H1 (cell line): ENCODE data around the gene SEMA6D. TPM values are rescaled to one million over a fixed set of nuclear protein-coding genes. Genes with fewer than 3 reads are reported as not detected.
A peak's percentile ranks its signal among the peaks of the same experiment; 100 is the strongest.

Experiments
- CTCF ChIA-PET: fragments of 300-600 bp; sonication (Branson Sonifier 250); formaldehyde crosslinking; loops from one replicate; lab custom pipeline; 2021; ENCODE audit not compliant: partially characterized antibody; lab: Charles Lee
- POLR2A ChIA-PET: fragments of 300-600 bp; sonication (Branson Sonifier 250); formaldehyde crosslinking; loops from one replicate; lab custom pipeline; 2021; ENCODE audit warnings: inconsistent platforms; ENCODE audit not compliant: partially characterized antibody; lab: Charles Lee
- DNase-seq, 2 experiments: peaks; one replicate each; pipeline versions ENCODE4 v3.0.0 to v3.0.0-alpha.2; 2010 to 2022; ENCODE audit warnings: low spot score in 2 of 2, low read depth in 1 of 2, mixed read lengths in 1 of 2
- FAIRE-seq: peaks from 2 replicates; lab custom pipeline; 2011; peaks lifted over from hg19 to GRCh38; lab: Jason Lieb, UNC
- H2AFZ ChIP-seq: 2 replicates; pipeline ENCODE4 v1.8.1; 2012; ENCODE audit warnings: low read length, inconsistent platforms
- H2AK5ac ChIP-seq: 2 replicates; pipeline ENCODE4 v1.6.1; 2013; ENCODE audit warnings: low read depth, low read length
- H2BK120ac ChIP-seq: replicated peaks from 2 replicates; pipeline ENCODE3; 2013; ENCODE audit warnings: low read depth, low read length, inconsistent platforms
- H2BK12ac ChIP-seq: 2 replicates; pipeline ENCODE4 v1.6.1; 2013; ENCODE audit warnings: low read depth, low read length
- H2BK15ac ChIP-seq: 2 replicates; pipeline ENCODE4 v1.6.1; 2013; ENCODE audit warnings: low read length
- H2BK20ac ChIP-seq: 2 replicates; pipeline ENCODE4 v1.6.1; 2013; ENCODE audit warnings: low read length
- H2BK5ac ChIP-seq: 2 replicates; pipeline ENCODE4 v1.6.1; 2013; ENCODE audit warnings: low read depth, low read length
- H3K14ac ChIP-seq: 2 replicates; pipeline ENCODE4 v1.6.1; 2013; ENCODE audit warnings: inconsistent platforms; ENCODE audit not compliant: insufficient read length
- H3K18ac ChIP-seq: 2 replicates; pipeline ENCODE4 v1.6.1; 2013; ENCODE audit warnings: low read length; ENCODE audit errors: extremely low read depth
- H3K23ac ChIP-seq: 2 replicates; pipeline ENCODE4 v1.6.1; 2013; ENCODE audit warnings: inconsistent platforms; ENCODE audit not compliant: insufficient read length
- H3K23me2 ChIP-seq: 2 replicates; pipeline ENCODE4 v1.6.1; 2013; ENCODE audit warnings: low read depth, low read length
- H3K27ac ChIP-seq: 2 replicates; pipeline ENCODE4 v1.6.1; 2011; ENCODE audit warnings: low read depth, low read length, inconsistent platforms
- H3K27me3 ChIP-seq, 4 experiments: replicated peaks in 1 of 4; 1 replicate in 1 of 4; 2 replicates in 3 of 4; pipeline versions ENCODE4 v1.6.1 to v1.8.1; 2011 to 2013; ENCODE audit warnings: low read length in 3 of 4, mild to moderate bottlenecking in 3 of 4, inconsistent platforms in 2 of 4, mixed read lengths in 2 of 4, moderate library complexity in 1 of 4; ENCODE audit not compliant: control insufficient read depth in 3 of 4, insufficient read depth in 3 of 4; ENCODE audit errors: extremely low read depth in 1 of 4
- H3K36me3 ChIP-seq, 4 experiments: 2 replicates each; pipeline versions ENCODE4 v1.6.1 to v1.8.1; 2011 to 2013; ENCODE audit warnings: mild to moderate bottlenecking in 4 of 4, low read length in 3 of 4, moderate library complexity in 2 of 4, control low read depth in 1 of 4, inconsistent platforms in 1 of 4; ENCODE audit not compliant: insufficient read depth in 4 of 4, control insufficient read depth in 2 of 4
- H3K4ac ChIP-seq: replicated peaks from 2 replicates; pipeline ENCODE3; 2013; ENCODE audit warnings: low read length, low read depth, mixed read lengths, inconsistent platforms; ENCODE audit not compliant: insufficient read length
- H3K4me1 ChIP-seq, 4 experiments: replicated peaks in 1 of 4; 1 replicate in 1 of 4; 2 replicates in 3 of 4; pipeline versions ENCODE4 v1.6.1 to v1.8.1; 2011 to 2013; ENCODE audit warnings: low read length in 3 of 4, inconsistent platforms in 2 of 4, mixed read lengths in 1 of 4; ENCODE audit not compliant: insufficient read depth in 4 of 4, control insufficient read depth in 3 of 4
- H3K4me2 ChIP-seq, 2 experiments: 2 replicates each; pipeline versions ENCODE4 v1.6.1 to v1.8.1; 2011 to 2013; ENCODE audit warnings: low read depth in 2 of 2, low read length in 2 of 2, control low read depth in 1 of 2, inconsistent platforms in 1 of 2, mild to moderate bottlenecking in 1 of 2; ENCODE audit not compliant: insufficient read depth in 1 of 2
- H3K4me3 ChIP-seq, 4 experiments: fragments of 200-600, 300-600 bp in 1 of 4; sonication (generic), shearing (Covaris generic), sonication (Bioruptor Twin) in 1 of 4; 2 replicates each; pipeline versions ENCODE4 v1.5.1 to v1.8.1; 2011 to 2016; ENCODE audit warnings: low read length in 4 of 4, low read depth in 3 of 4, control low read depth in 2 of 4, inconsistent platforms in 2 of 4, mild to moderate bottlenecking in 2 of 4, mixed read lengths in 1 of 4, moderate library complexity in 1 of 4; ENCODE audit not compliant: insufficient read depth in 2 of 4; ENCODE audit errors: extremely low read depth in 1 of 4
- H3K56ac ChIP-seq: replicated peaks from 2 replicates; pipeline ENCODE3; 2013; ENCODE audit warnings: low read depth, mild to moderate bottlenecking, mixed read lengths, low read length, inconsistent platforms; ENCODE audit not compliant: insufficient read length
- H3K79me1 ChIP-seq: 2 replicates; pipeline ENCODE4 v1.6.1; 2013; ENCODE audit warnings: low read depth, low read length, control low read depth
- H3K79me2 ChIP-seq, 2 experiments: 2 replicates each; pipeline versions ENCODE4 v1.6.1 to v1.8.1; 2012 to 2013; ENCODE audit warnings: low read length in 2 of 2, mild to moderate bottlenecking in 2 of 2, inconsistent platforms in 1 of 2; ENCODE audit not compliant: insufficient read depth in 2 of 2, control insufficient read depth in 1 of 2
- H3K9ac ChIP-seq, 4 experiments: replicated peaks in 1 of 4; 1 replicate in 1 of 4; 2 replicates in 3 of 4; pipeline versions ENCODE4 v1.6.1 to v1.8.1; 2011 to 2013; ENCODE audit warnings: low read depth in 3 of 4, low read length in 3 of 4, control low read depth in 2 of 4, mild to moderate bottlenecking in 2 of 4, moderate library complexity in 2 of 4, inconsistent platforms in 1 of 4; ENCODE audit errors: extremely low read depth in 1 of 4
- H3K9me3 ChIP-seq, 2 experiments: 2 replicates each; pipeline versions ENCODE4 v1.6.1 to v1.8.1; 2012 to 2013; ENCODE audit warnings: mild to moderate bottlenecking in 2 of 2, moderate library complexity in 2 of 2, control low read depth in 1 of 2, inconsistent platforms in 1 of 2, low read depth in 1 of 2, low read length in 1 of 2, mixed read lengths in 1 of 2; ENCODE audit not compliant: insufficient read depth in 2 of 2
- H4K20me1 ChIP-seq, 2 experiments: replicated peaks in 1 of 2; 2 replicates each; pipeline versions ENCODE3 to v1.8.1; 2011 to 2013; ENCODE audit warnings: inconsistent platforms in 2 of 2, low read length in 2 of 2, mild to moderate bottlenecking in 1 of 2; ENCODE audit not compliant: insufficient read depth in 2 of 2, control insufficient read depth in 1 of 2
- H4K5ac ChIP-seq: 2 replicates; pipeline ENCODE4 v1.6.1; 2013; ENCODE audit warnings: low read length, low read depth, mixed read lengths, inconsistent platforms; ENCODE audit not compliant: insufficient read length
- H4K8ac ChIP-seq: 2 replicates; pipeline ENCODE4 v1.8.0; 2013; ENCODE audit warnings: mild to moderate bottlenecking, moderate library complexity, low read length, inconsistent platforms; ENCODE audit not compliant: insufficient read depth; ENCODE audit errors: extremely low read depth
- H4K91ac ChIP-seq: replicated peaks from 2 replicates; pipeline ENCODE3; 2013; ENCODE audit warnings: low read length, mixed read lengths, inconsistent platforms; ENCODE audit not compliant: insufficient read length
- BCL11A ChIP-seq, 2 experiments: IDR thresholded peaks; one replicate each; pipeline ENCODE4 v1.6.1; 2011; ENCODE audit warnings: low read depth in 2 of 2, low read length in 2 of 2, mild to moderate bottlenecking in 2 of 2
- CTBP2 ChIP-seq: IDR thresholded peaks from 2 replicates; pipeline ENCODE4 v1.7.0; 2011; ENCODE audit warnings: borderline replicate concordance, mild to moderate bottlenecking, moderate library complexity, mixed read lengths, low read length; ENCODE audit not compliant: insufficient read depth, insufficient read length
- EP300 ChIP-seq, 2 experiments: IDR thresholded peaks; 1 replicate in 1 of 2; 2 replicates in 1 of 2; pipeline ENCODE4 v1.6.1; 2011 to 2012; ENCODE audit warnings: low read depth in 2 of 2, low read length in 2 of 2, mild to moderate bottlenecking in 2 of 2, borderline replicate concordance in 1 of 2, inconsistent platforms in 1 of 2, moderate library complexity in 1 of 2
- EZH2 ChIP-seq: fragments of 200-600 bp; sonication (generic); IDR thresholded peaks from 2 replicates; pipeline ENCODE4 v1.7.1; 2012; ENCODE audit warnings: low read depth, mild to moderate bottlenecking, moderate library complexity, low read length, inconsistent platforms; ENCODE audit not compliant: severe bottlenecking
- GTF2F1 ChIP-seq: IDR thresholded peaks from 2 replicates; pipeline ENCODE4 v1.6.1; 2012; ENCODE audit warnings: low read depth, low read length, improper control_type of control experiment, borderline replicate concordance
- JUN ChIP-seq: IDR thresholded peaks from 2 replicates; pipeline ENCODE4 v1.6.1; 2011; ENCODE audit warnings: low read depth, mild to moderate bottlenecking, improper control_type of control experiment, low read length
- PHF8 ChIP-seq: fragments of 200-600 bp; sonication (generic); conservative IDR thresholded peaks from 2 replicates; pipeline ENCODE4 v1.7.1; 2012; ENCODE audit warnings: low read depth, mild to moderate bottlenecking, inconsistent platforms, low read length, moderate library complexity
- POLR2AphosphoS5 ChIP-seq: IDR thresholded peaks from 2 replicates; pipeline ENCODE4 v1.6.1; 2011; ENCODE audit warnings: low read depth, low read length
- POU5F1 ChIP-seq: IDR thresholded peaks from 2 replicates; pipeline ENCODE4 v1.6.1; 2011; ENCODE audit warnings: low read depth, mild to moderate bottlenecking, low read length, moderate library complexity
- RFX5 ChIP-seq: IDR thresholded peaks from 2 replicates; pipeline ENCODE4 v1.6.1; 2011; ENCODE audit warnings: low read depth, low read length, improper control_type of control experiment, borderline replicate concordance
- SP4 ChIP-seq: IDR thresholded peaks from 2 replicates; pipeline ENCODE4 v1.6.1; 2012; ENCODE audit warnings: low read length, inconsistent platforms
- SRF ChIP-seq: IDR thresholded peaks from 2 replicates; pipeline ENCODE4 v1.6.1; 2011; ENCODE audit warnings: mild to moderate bottlenecking, low read depth, low read length, moderate library complexity
- TBP ChIP-seq: IDR thresholded peaks from 2 replicates; pipeline ENCODE4 v1.6.1; 2011; ENCODE audit warnings: low read depth, low read length, improper control_type of control experiment
- TCF12 ChIP-seq: IDR thresholded peaks from 2 replicates; pipeline ENCODE4 v1.6.1; 2011; ENCODE audit warnings: low read depth, mild to moderate bottlenecking, low read length
- WGBS, 2 experiments: shearing (Covaris generic) in 1 of 2; methylation state at CpG; one replicate each; pipeline versions ENCODE4 v1.1.6 to v1.1.7; 2013 to 2015; ENCODE audit warnings: low lambda C conversion rate in 2 of 2, mixed read lengths in 2 of 2, inconsistent platforms in 1 of 2, low coverage in 1 of 2, missing lambda C conversion rate in 1 of 2; ENCODE audit not compliant: insufficient replicate concordance in 2 of 2, insufficient coverage in 1 of 2, insufficient read length in 1 of 2; ENCODE audit errors: extremely low coverage in 1 of 2, missing lambda C conversion rate in 1 of 2; 5-methylcytosine and 5-hydroxymethylcytosine counted together
- polyA plus RNA-seq, 7 experiments: library from polyadenylated mRNA; depleted of rRNA in 3 of 7; stranded (reverse) in 5 of 7; unstranded in 2 of 7; fragments of >200 nt in 5 of 7; fragments of 200-250 nt in 2 of 7; gene quantifications; 1 replicate in 5 of 7; 2 replicates in 1 of 7; 4 replicates in 1 of 7; pipeline versions ENCODE4 v1.2.1 to v1.2.3, GENCODE V29; 2011 to 2013; ENCODE audit warnings: missing spikeins in 2 of 7, mixed read lengths in 2 of 7
- total RNA-seq: library from RNA; stranded (reverse); fragmentation: NEBNext Ultra II Directional; extraction: Animal tissue kit (Norgen Biotek cat#: 25700); gene quantifications from 2 replicates; pipeline ENCODE4 v1.2.1, GENCODE V29; 2021

The SEMA6D gene
- total and polyA plus RNA-seq, 2 of the 8 experiments (the other 6 are each of a cell fraction or from before 2014, with no cell fraction given) = 2.2 to 3.8 TPM

DNA sequence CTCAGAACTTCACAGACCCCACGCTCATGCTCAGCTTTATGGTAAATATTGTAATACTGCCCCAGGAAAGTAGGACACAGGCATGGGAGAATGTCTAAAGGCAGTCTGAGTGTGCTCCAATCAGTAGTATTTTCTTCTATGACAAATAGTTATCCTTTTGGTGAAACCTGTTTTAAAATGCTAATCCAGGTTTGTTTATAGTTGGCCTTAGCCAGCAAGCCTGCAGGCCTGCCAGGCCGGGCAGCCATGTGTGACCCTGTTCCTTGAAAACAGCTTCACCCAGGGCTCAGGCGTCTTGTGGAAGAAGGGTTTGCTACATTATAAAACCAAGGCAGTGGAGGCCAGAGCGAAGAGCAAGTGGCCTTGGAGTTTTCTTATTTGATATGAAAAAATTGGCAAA lies 104.7 kb downstream of the SEMA6D start:
- no peak for DNase-seq
- Histone ChIP-seq H3K4me2 (no peak overlapping the region), H3K4me3 (no peak overlapping the region), H3K18ac (no peak overlapping the region), H3K4ac (no peak overlapping the region), H3K79me1 (no peaks in the 10 kb centered on the region), H3K27me3 (no peaks in the 10 kb centered on the region; a peak in 1 of 7 replicates), H3K79me2 (no peaks in the 10 kb centered on the region), H2AK5ac (no peak overlapping the region), H3K4me1 (peaks cover 0 to 10% (median 4%) of the 10 kb centered on the region in 4 experiments; a peak in 3 of 7 replicates), H2BK120ac (no peak overlapping the region), H3K56ac (no peak overlapping the region), H2AFZ (peak overlapping the region; percentile 55; the same call in 1 of the 2 replicates), H2BK15ac (no peak overlapping the region), H4K5ac (no peak overlapping the region), H2BK12ac (no peak overlapping the region), H3K27ac (no peak overlapping the region), H3K9me3 (no peaks in the 10 kb centered on the region), H2BK5ac (no peak overlapping the region), H2BK20ac (no peak overlapping the region), H3K23ac (no peak overlapping the region), H4K20me1 (no peaks in the 10 kb centered on the region), H4K8ac (no peak overlapping the region), H3K9ac (no peak overlapping the region), H3K36me3 (no peaks in the 10 kb centered on the region), H3K14ac (no peak overlapping the region), H4K91ac (no peak overlapping the region), H3K23me2 (no peaks in the 10 kb centered on the region)
- ChIA-PET POLR2A (no interaction called here), CTCF (interaction anchor here (0.6 to 1.2 kb wide), 3 partner anchors 10 to 448 kb away, joined by 3 read pairs; no protein-coding TSS in a partner anchor)
- WGBS, 2 experiments = 87% methylated on average over 4 of the region's 4 CpGs; no CpG with 5 or more reads in 1 of the 2 experiments
- FAIRE-seq = no peak
- no peak for TF ChIP-seq CTBP2
- TF ChIP-seq SRF = no peak
- no peak for TF ChIP-seq POU5F1
- no peak for TF ChIP-seq RFX5
- TF ChIP-seq JUN = no peak
- TF ChIP-seq SP4 = no peak
- no peak for TF ChIP-seq PHF8
- TF ChIP-seq POLR2AphosphoS5 = no peak
- no peak for TF ChIP-seq GTF2F1
- no peak for TF ChIP-seq EP300 (IDR thresholded peaks at IDR 0.05; ENCODE audit: borderline replicate concordance in 1 of 2, low read depth in 2 of 2, low read length in 2 of 2)
- no peak for TF ChIP-seq TBP
- no peak for TF ChIP-seq BCL11A (IDR thresholded peaks at IDR 0.05; ENCODE audit: low read depth in 2 of 2, low read length in 2 of 2)
- TF ChIP-seq EZH2 = no peak
- no peak for TF ChIP-seq TCF12
